ENCODE measurements around the gene KANSL1.

- TF ChIP-seq CTCF (IDR thresholded peaks at IDR 0.05): no peak
- no peak for TF ChIP-seq EP300 (IDR thresholded peaks at IDR 0.05)
Measured at GRCh38 chr17:46143827-46144236, 49.4 kb downstream of the KANSL1 start.
